ENCODE data around the gene AGBL4.

- TF ChIP-seq POLR2A (IDR thresholded peaks at IDR 0.05) (no peak), CTCF (IDR thresholded peaks at IDR 0.05 in 8 of 11, conservative IDR thresholded peaks at IDR 0.05 in 3 of 11) (no peak), POLR2AphosphoS5 (IDR thresholded peaks at IDR 0.05) (no peak)
Observed at GRCh38 chr1:49686107-49686506, 337.6 kb downstream of the AGBL4 start.
